Measurements from ENCODE around the gene CERK.
"Not testable (repeated sequence)": the region's sequence is repeated elsewhere in the genome, so short reads cannot be mapped to it uniquely, and the experiment has no call there.

Gene CERK

DNA sequence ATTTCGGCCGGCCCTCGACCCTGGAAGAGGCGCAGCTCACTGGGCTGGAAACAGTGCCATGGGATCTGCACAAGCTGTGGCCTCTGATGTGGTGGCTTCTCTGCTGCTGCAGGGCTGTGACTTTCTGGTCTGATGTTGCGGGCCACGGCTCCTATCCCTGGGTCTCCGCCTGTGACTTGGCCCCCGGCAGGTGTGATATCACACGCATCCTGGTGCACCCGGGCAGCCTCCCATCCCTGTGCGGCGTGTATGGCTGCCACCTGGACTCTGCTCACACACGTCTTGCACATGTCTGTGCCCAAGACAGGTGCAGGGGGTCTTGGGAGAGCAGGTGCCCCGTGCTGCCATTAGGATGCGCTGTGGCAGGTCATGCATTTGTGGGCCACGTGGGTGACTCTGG, 86.7 kb downstream of the CERK start:
- Histone ChIP-seq H3K9me3 (ENCODE audit: control insufficient read depth, insufficient read depth, low read length) (no peaks in the 10 kb centered on the region), H3K9ac (ENCODE audit: low read depth, low read length) (no peak overlapping the region), H3K27me3 (ENCODE audit: control insufficient read depth, insufficient read depth, low read length) (no peaks in the 10 kb centered on the region), H3K4me1 (ENCODE audit: control insufficient read depth, insufficient read depth, low read length) (no peaks in the 10 kb centered on the region), H3K36me3 (ENCODE audit: control insufficient read depth, insufficient read depth, low read length) (no peaks in the 10 kb centered on the region), H3K4me3 (ENCODE audit: low read depth, low read length) (no peak overlapping the region)

DNA sequence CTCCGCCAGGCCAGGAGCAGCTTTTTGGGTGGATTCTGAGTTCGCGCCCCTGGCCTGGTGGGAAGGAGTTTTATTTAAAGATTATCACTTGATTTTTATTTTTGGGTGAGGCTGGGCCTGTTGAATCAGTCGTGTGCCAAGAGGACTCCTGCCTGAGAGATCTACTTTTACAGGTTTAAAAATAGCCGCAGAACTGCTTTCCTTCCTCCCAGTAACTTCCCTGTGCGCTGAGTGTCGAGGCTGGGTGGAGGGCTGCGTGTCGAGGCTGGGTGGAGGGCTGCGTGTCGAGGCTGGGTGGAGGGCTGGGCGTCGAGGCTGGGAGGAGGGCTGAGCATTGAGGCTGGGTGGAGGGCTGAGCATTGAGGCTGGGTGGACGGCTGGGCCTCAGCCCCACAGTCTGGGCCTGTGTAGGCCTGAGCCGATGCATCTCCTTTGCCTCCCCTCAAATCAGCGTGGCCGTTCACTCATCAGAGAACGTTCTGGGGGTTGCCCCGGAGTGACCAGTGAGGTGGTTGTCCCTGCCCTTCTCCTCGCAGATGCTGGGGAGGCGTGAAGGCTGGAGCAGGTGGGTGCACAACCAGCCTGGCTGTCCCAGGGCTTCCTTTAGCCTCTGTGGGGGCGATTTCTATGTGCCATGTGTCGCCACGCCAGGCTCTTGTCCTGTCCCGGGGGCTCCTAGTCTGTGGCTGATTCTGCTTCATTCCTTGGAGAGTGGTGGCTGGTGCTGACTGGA, 87.8 kb downstream of the CERK start:
- Histone ChIP-seq H3K4me1 (ENCODE audit: control insufficient read depth, insufficient read depth, low read length) (no peaks in the 10 kb centered on the region), H3K9me3 (ENCODE audit: control insufficient read depth, insufficient read depth, low read length) (no peaks in the 10 kb centered on the region), H3K4me3 (ENCODE audit: low read depth, low read length) (no peak overlapping the region), H3K27me3 (ENCODE audit: control insufficient read depth, insufficient read depth, low read length) (no peaks in the 10 kb centered on the region), H3K36me3 (ENCODE audit: control insufficient read depth, insufficient read depth, low read length) (no peaks in the 10 kb centered on the region), H3K9ac (ENCODE audit: low read depth, low read length) (no peak overlapping the region)

DNA sequence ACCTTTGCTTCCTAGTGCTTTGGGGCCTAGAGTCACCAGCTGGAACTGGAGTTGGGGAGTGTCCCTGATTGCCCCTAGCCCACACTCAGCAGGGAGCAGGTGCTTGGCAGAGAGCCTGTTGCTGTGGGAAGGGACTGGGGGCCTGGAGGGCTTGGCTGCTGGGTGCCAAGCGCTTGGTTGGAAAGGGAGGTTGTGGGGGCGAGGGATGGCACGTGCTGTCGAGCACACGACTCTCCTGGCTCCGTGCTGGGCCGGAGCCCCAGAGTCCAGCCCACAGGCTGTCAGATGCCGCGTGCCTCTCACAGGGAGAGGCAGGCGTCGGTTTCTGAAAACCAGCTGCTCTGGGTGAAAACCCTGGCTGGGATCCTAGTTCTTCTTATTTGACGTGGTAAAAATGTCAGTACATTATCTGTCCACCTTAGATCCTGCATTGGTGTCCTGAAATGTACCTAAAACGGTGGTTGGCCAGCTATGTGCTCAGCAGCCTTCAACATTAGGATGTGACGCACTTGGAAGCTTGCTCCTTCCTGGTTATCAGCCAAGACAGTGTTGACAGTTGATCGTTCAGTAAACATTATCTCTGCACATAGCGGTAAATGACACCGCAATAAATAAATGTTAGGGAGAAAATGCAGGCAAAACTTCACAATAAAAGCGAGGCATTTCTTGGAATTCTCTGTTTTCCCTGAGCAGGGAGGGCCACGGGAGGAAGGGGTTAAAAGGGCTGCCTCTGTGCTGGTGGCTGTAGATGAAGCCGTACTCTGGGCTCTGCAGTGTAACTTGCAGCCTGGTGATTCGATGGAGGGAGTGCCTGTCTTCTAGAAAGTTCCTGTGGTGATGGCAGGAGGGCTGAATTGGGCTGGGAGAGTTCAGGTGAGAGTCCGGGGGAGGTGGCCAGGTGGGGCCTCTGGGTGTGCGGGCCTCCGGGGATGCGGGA, 88.6 kb downstream of the CERK start:
- no peak overlapping the region for H3K4me3 ChIP-seq (ENCODE audit: low read depth, low read length)
- no peaks in the 10 kb centered on the region for H3K27me3 ChIP-seq (ENCODE audit: control insufficient read depth, insufficient read depth, low read length)
- no peaks in the 10 kb centered on the region for H3K36me3 ChIP-seq (ENCODE audit: control insufficient read depth, insufficient read depth, low read length)
- no peaks in the 10 kb centered on the region for H3K4me1 ChIP-seq (ENCODE audit: control insufficient read depth, insufficient read depth, low read length)
- no peak overlapping the region for H3K9ac ChIP-seq (ENCODE audit: low read depth, low read length)
- H3K9me3 ChIP-seq (ENCODE audit: control insufficient read depth, insufficient read depth, low read length), result no peaks in the 10 kb centered on the region

DNA sequence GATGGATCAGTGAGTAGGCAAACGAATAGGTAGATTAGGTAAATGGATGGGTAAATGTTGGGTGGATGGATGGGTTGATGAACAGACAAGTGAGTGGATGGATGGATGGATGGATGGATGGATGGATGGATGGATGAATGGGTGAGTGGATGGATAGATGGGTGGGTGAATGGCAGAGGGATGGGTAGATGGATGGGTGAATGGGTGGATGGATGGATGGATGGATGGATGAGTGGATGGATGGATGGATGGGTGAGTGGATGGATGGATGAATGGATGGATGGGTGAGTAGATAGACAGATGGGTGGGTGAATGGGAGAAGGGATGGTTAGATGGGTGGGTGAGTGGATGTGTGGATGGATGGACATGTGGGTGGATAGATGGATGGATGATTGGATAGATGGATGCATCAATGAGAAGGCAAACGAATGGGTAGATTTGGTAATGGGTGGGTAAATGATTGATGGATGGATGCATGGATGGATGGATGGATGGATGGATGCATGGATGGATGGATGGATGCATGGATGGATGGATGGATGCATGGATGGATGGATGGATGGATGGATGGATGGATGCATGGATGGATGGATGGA, 89.7 kb downstream of the CERK start:
- H3K9me3 ChIP-seq (ENCODE audit: control insufficient read depth, insufficient read depth, low read length); H3K4me1 ChIP-seq (ENCODE audit: control insufficient read depth, insufficient read depth, low read length): not testable (repeated sequence)

DNA sequence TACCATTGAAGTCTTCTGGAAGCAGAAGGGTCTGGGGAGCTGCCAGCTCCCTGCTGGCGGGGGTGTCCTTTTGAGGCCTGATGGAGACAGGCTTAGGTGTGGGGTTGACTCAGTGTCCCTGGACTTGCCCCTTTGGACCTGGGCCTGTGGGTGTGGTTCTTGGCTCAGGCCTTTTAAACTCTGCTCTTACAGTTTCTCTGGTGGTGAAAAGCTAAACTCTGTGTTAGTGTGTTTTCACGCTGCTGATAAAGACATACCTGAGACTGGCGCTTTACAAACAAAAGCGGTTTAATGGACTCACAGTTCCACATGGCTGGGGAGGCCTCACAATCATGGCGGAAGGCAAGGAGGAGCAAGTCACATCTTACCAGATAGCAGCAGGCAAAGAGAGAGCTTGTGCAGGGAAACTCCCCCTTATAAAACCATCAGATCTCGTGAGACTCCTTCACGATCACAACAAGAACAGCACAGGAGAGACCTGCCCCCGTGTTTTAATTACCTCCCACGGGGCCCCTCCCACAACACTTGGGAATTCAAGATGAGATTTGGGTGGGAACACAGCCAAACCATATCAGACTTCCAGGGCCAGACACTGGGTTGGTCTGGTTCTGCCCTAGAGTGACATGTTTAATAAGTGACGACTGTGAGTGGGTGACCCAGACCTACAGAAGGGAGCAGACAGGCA, 91.4 kb downstream of the CERK start:
- H3K4me3 ChIP-seq (ENCODE audit: low read depth, low read length), result no peak overlapping the region
- no peaks in the 10 kb centered on the region for H3K4me1 ChIP-seq (ENCODE audit: control insufficient read depth, insufficient read depth, low read length)
- no peaks in the 10 kb centered on the region for H3K36me3 ChIP-seq (ENCODE audit: control insufficient read depth, insufficient read depth, low read length)
- no peaks in the 10 kb centered on the region for H3K9me3 ChIP-seq (ENCODE audit: control insufficient read depth, insufficient read depth, low read length)
- H3K9ac ChIP-seq (ENCODE audit: low read depth, low read length), result no peak overlapping the region
- H3K27me3 ChIP-seq (ENCODE audit: control insufficient read depth, insufficient read depth, low read length), result no peaks in the 10 kb centered on the region

More for the DNA sequence above, 89.7 kb downstream of the CERK start:
- not testable (repeated sequence) for H3K4me3 ChIP-seq (ENCODE audit: low read depth, low read length); H3K9ac ChIP-seq (ENCODE audit: low read depth, low read length); H3K36me3 ChIP-seq (ENCODE audit: control insufficient read depth, insufficient read depth, low read length); H3K27me3 ChIP-seq (ENCODE audit: control insufficient read depth, insufficient read depth, low read length)

DNA sequence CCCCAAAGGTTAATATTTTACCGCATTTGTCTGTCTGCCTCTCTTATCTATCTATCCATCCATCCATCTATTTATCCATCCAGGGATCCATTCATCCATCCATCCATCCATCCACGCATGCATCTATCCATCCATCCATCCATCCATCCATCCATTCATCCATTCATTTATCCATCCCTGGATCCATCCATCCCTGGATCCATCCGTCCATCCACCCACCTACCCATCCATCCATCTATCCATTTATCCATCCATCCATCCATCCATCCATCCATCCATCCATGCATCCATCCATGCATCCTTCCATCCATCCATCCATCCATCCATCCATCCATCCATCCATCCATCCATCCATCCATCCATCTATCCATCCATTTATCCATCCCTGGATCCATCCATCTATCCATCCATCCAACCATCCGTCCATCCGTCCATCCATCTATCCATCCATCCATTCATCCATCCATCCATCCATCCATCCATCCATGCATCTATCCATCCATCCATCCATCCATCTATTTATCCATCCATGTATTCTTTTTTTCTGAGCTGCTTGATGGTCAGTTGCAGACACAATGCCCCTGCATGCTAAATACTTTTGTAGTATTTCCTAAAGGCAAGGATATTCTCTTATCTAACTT, 95.1 kb downstream of the CERK start:
- H3K4me1 ChIP-seq (ENCODE audit: control insufficient read depth, insufficient read depth, low read length); H3K27me3 ChIP-seq (ENCODE audit: control insufficient read depth, insufficient read depth, low read length); H3K9me3 ChIP-seq (ENCODE audit: control insufficient read depth, insufficient read depth, low read length); H3K36me3 ChIP-seq (ENCODE audit: control insufficient read depth, insufficient read depth, low read length); H3K4me3 ChIP-seq (ENCODE audit: low read depth, low read length); H3K9ac ChIP-seq (ENCODE audit: low read depth, low read length): not testable (repeated sequence)

GRCh38 chr22:46641811-46642266, 96.2 kb downstream of the CERK start:
- H3K27me3 ChIP-seq (ENCODE audit: control insufficient read depth, insufficient read depth, low read length), result no peaks in the 10 kb centered on the region
- no peaks in the 10 kb centered on the region for H3K4me1 ChIP-seq (ENCODE audit: control insufficient read depth, insufficient read depth, low read length)
- no peaks in the 10 kb centered on the region for H3K36me3 ChIP-seq (ENCODE audit: control insufficient read depth, insufficient read depth, low read length)
- no peaks in the 10 kb centered on the region for H3K9me3 ChIP-seq (ENCODE audit: control insufficient read depth, insufficient read depth, low read length)
- H3K9ac ChIP-seq (ENCODE audit: low read depth, low read length), result no peak overlapping the region
- H3K4me3 ChIP-seq (ENCODE audit: low read depth, low read length), result no peak overlapping the region

GRCh38 chr22:46640293-46641055, 97.6 kb downstream of the CERK start:
- Histone ChIP-seq H3K27me3 (ENCODE audit: control insufficient read depth, insufficient read depth, low read length) (no peaks in the 10 kb centered on the region), H3K9me3 (ENCODE audit: control insufficient read depth, insufficient read depth, low read length) (no peaks in the 10 kb centered on the region), H3K36me3 (ENCODE audit: control insufficient read depth, insufficient read depth, low read length) (no peaks in the 10 kb centered on the region), H3K4me1 (ENCODE audit: control insufficient read depth, insufficient read depth, low read length) (no peaks in the 10 kb centered on the region), H3K9ac (ENCODE audit: low read depth, low read length) (no peak overlapping the region), H3K4me3 (ENCODE audit: low read depth, low read length) (no peak overlapping the region)

DNA sequence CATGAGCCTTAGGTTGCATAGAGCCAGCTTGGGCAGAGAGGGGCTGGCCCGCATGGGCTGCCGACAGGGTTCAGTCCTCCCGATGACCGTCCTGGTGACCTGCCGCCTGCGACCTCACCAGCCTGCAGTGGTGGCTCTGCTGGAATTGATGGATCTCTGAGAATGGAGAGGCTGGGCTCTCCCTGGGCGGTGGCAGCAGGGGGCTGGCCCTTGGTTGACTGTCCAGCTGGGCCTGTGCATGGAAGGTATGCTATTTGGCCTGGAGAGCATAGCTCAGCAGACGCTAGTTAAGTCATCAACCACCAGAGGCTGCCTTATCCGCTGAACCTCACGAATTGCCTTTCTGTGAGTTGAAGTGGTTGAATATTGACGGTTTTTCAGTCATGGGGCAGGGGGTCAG, 98.2 kb downstream of the CERK start:
- Histone ChIP-seq H3K27me3 (ENCODE audit: control insufficient read depth, insufficient read depth, low read length) (no peaks in the 10 kb centered on the region), H3K9me3 (ENCODE audit: control insufficient read depth, insufficient read depth, low read length) (no peaks in the 10 kb centered on the region), H3K4me1 (ENCODE audit: control insufficient read depth, insufficient read depth, low read length) (no peaks in the 10 kb centered on the region), H3K4me3 (ENCODE audit: low read depth, low read length) (no peak overlapping the region), H3K9ac (ENCODE audit: low read depth, low read length) (no peak overlapping the region), H3K36me3 (ENCODE audit: control insufficient read depth, insufficient read depth, low read length) (no peaks in the 10 kb centered on the region)

DNA sequence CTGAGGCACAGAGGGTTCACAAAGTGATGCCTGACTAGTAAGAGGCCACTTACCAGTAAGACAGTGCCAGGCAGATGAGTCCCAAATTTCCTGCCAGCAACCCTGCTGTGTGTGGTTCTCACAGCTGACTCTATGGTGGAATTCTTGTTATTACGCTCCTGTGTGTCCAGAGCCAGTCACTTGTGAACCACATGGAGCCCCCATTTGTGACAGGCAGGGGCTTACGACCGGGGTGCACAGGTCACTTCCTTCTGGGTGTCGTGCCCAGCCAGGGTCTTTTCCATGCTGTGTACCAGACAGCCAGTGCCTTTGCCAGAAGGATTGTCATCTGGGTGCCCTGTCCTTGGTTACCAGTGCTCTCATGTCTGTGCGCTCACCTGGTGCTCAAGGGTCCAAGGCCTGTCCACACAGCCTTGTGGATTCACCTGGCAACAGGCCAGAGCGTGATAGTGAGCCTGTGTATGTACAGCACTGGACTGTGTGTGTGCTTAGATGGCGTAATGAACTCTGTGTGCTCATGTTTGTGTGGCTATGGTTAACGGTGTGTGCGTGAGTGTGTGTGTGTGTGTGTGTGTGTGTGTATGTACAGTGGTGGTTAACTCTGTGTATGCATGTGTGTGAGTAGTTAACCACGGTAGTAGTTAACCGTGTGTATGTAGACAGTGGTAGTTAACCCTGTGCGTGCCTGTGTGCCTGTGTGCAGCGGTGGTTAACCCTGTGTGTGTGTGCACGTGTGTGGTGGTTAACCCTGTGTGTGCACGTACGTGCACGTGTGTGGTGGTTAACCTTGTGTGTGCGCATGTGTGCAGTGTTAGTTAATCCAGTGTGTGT, 99.2 kb downstream of the CERK start:
- Histone ChIP-seq H3K9ac (ENCODE audit: low read depth, low read length) (no peak overlapping the region), H3K36me3 (ENCODE audit: control insufficient read depth, insufficient read depth, low read length) (no peaks in the 10 kb centered on the region)

More for the DNA sequence above, 99.2 kb downstream of the CERK start:
- Histone ChIP-seq H3K27me3 (ENCODE audit: control insufficient read depth, insufficient read depth, low read length) (no peaks in the 10 kb centered on the region), H3K4me3 (ENCODE audit: low read depth, low read length) (no peak overlapping the region), H3K4me1 (ENCODE audit: control insufficient read depth, insufficient read depth, low read length) (no peaks in the 10 kb centered on the region), H3K9me3 (ENCODE audit: control insufficient read depth, insufficient read depth, low read length) (no peaks in the 10 kb centered on the region)
